Stimulated activated CD8-positive, alpha-beta memory T cell treated with anti-CD3 and anti-CD28 coated beads, Interleukin-4, amount 100 ng/mL, for 4 hours (primary cell): ENCODE data around the gene OR52B2.
"Not testable (repeated sequence)": the region's sequence is repeated elsewhere in the genome, so short reads cannot be mapped to it uniquely, and the experiment has no call there.

Source experiments
- DNase-seq, 2 donors: peaks; one replicate each; pipeline ENCODE4 v3.0.0-alpha.2; 2020; ENCODE audit warnings: low read depth in 2 of 2, low spot score in 1 of 2

The OR52B2 gene

GRCh38 chr11:6156628-6157359 is 13.3 kb downstream of the OR52B2 start:
- DNase-seq = no peak

- DNase-seq = no peak
These were observed 18.0 kb downstream of the OR52B2 start for GRCh38 chr11:6152126-6152525.

- DNase-seq = no peak
These were observed 19.0 kb downstream of the OR52B2 start for GRCh38 chr11:6151117-6151516.

- DNase-seq = not testable (repeated sequence)
These were observed 26.4 kb downstream of the OR52B2 start for GRCh38 chr11:6143737-6144136.

- DNase-seq = no peak
These were observed 27.2 kb downstream of the OR52B2 start for GRCh38 chr11:6142936-6143335.

- not testable (repeated sequence) for DNase-seq
These were observed 34.2 kb downstream of the OR52B2 start for GRCh38 chr11:6135936-6136335.

- DNase-seq = no peak
These were observed 37.7 kb downstream of the OR52B2 start for GRCh38 chr11:6132431-6132830.

- no peak for DNase-seq
These were observed 40.5 kb downstream of the OR52B2 start for GRCh38 chr11:6129635-6130034.

GRCh38 chr11:6129011-6129410 is 41.1 kb downstream of the OR52B2 start:
- no peak for DNase-seq

GRCh38 chr11:6127881-6128280 is 42.2 kb downstream of the OR52B2 start:
- DNase-seq = no peak

- DNase-seq = no peak
These were observed 45.9 kb downstream of the OR52B2 start for GRCh38 chr11:6124245-6124644.
